GM19043 (cell line): ENCODE measurements around the gene NIPAL3.

Experiments
- ATAC-seq: cut with Tn5 transposase; IDR thresholded peaks from one replicate; pipeline ENCODE4 v1.9.1; 2021; ENCODE audit warnings: low read depth; ENCODE audit not compliant: unreplicated experiment

NIPAL3 gene

DNA sequence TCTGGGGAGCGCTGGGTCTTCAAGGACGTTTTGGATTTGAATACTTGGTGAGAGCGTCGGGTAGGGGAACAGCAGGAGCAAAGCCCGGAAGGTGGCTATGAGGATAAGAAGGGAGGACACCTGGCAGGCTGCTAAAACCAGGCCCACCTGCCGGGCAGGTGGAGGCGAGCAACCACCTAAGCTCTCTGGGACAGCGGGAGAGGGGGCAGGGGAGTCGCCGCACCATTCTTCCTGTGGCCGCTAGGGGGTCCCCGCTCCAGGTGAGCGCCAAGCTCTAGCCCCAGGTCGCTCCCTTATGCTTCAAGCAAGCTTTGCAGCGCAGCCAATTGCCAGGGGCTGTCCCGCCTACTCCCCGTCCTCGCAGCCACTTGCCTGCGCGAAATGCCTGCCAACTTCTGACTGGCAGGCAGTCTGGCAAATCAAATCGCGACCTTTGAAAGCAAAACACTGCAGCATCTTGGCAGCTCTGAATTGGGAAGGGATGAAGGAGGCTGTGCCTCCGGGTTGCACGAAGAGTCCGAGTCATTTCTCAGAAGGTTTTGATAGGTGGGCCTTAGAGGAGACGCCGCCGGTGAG is at the start of gene NIPAL3:
TSS of gene NIPAL3 (plus strand) at position 469 of the 576 bp plus-strand sequence. CDS start 3,746 bp downstream, outside the sequence.
- ATAC-seq, result peak; percentile 97

DNA sequence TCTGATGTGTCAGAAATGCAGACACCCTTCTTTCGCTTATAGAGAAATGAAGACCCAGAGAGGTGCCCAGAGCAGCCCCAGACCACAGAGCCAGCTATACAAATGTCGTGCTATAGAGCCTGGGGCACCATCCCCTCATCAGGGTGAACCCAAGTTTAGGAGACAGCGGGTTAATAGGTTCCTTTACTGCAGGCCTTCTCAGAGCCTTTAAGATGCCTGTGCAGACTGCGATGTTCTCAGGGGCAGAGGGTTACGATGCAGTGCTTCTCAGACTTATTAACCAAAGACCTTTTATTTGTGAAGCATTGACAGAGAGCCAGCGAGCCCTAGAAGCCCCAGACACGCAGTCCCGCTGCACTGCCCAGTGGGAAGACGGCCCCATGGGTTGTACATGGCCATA is 48.9 kb upstream of the NIPAL3 start:
- no peak for ATAC-seq

DNA sequence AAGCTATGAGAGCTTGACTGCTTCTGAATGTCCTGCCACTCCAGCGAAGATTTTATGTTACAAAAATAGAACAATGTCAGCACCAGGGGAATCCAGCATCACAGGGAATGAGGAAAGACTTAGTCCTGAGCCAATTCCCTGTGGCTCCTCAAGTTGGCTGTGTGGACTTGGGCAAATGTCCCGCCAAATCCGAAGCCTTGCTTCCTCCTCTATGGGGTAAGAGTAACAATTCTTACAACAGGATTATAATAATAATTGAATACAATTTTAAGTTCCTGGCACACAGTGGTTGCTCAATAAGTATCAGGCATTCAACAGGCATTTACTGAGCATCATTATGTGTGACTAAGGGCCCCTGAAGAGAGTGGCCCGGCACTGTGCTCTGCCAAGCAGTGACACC is 46.4 kb upstream of the NIPAL3 start:
- ATAC-seq, result no peak

DNA sequence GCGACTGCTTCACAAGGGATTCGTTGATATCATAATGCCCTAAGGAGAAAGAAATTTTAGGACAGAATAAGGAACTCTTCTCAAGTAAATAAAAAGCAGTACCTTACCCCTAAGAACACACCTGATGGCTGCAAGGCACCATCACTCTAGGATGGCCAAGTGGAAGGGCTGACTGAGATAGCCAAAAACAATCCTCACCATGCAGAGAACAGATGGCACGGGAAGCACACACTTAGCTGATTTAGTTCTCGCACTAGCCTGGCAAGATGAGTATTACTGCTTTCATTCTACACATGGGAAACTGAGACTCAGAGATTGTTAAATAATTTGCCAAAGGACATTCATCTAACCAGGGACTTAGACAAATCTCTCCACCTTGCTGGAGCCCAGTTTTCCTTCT is 45.8 kb upstream of the NIPAL3 start:
- no peak for ATAC-seq

DNA sequence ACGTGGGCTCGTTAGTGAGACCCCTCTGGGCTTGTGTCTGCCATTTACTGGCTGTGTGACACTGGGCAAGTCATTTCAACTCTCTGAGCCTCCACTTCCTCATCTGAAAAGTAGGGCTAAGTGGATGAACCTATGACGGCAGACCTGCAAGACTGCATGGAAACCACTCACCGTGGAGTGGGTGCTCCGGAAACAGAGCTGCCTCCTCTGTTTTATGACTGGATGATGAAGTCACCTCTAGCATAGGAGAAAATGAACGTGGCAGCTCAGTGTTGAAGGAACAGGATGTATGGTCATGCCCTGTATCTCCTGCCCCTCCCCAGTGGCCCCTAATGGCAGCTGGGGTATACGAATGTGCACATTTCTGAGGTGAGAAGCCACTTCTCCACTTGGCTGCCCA is 42.6 kb upstream of the NIPAL3 start:
- no peak for ATAC-seq

DNA sequence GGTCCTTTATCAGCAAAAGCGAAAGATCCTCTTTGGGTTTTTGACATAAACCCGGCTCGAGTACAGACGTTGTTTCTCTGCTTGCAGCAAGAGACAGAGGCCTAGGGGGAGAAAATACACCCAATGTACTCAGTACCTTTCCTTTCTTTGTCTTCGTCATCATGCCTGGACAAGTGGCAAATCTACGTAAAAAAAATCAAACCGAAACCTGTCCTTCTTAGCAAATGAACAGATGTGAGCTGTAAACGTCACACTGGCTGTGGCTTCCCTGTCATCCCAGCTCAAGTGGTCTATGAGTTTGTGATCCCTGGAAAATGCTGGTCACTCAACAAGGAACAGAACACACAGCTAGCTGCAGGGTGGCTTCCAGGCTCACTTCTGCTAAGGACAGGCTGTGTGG is 41.9 kb upstream of the NIPAL3 start:
- ATAC-seq, result no peak

DNA sequence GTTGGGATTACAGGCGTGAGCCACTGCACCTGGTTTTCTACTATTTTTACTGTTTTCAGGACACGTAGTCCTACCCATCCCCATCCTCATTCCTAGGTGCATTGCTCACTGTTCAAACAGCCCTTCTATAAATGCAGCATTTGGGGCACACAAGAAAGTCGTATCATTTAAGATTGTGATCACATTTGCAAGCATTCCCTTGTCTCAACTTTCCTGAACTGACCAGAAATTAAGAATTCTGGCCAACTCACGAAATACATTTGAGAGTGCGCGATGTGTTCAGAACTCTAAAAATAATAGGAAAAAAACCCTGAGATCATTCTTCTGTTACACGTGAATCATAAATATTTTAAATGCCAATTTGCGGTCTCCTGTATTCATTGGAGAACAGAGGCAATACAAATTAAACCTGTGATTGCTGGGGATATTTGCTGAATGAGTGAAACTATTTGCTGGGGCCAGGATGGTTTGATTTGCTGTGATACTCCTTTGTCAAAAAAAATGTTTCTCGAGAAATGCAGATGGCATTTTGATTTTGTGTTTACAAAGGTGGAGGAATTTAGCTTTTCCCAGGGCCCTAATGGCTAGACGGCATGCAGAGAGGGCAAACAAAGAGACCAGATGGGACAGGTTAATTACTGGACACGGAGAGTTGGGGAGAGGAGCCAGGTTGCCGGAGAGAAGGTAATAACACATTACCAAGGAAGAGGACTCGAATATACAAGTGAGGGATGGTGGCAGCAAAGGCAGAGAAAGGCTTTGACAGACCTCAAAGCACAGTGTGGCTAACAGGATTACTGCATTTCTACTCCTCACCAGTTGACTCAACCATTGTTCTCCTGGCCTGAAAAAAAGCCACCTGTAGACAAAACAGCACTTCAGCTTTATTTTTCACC is 40.5 kb upstream of the NIPAL3 start:
- ATAC-seq, result no peak

DNA sequence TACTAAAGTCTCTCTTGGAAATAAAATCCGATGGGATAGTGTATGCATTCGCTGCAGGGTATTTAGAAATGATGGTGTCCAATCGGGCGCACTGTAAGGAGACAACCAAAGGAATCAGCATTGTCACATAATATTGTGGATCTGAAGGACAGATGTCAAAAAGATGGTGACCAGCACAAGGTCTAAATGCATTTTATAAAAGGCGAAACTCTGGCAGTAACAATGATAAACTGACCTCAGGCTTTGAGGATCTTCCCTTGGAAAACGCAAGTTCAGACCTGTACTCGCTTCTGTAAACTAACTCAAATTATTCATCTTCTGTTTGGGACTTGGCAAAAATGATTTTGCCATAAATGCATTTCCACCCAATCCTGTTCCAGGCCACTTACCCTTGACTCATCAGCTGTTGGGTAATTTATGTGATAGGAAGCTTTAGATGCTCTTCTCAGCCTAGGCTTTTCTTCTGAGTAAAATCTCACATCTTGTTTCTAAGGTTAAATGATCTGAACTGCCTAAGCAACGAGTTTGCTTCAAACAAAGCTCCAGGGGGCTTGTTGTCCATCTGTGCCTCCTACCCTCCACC is 35.8 kb upstream of the NIPAL3 start:
- ATAC-seq, result no peak

DNA sequence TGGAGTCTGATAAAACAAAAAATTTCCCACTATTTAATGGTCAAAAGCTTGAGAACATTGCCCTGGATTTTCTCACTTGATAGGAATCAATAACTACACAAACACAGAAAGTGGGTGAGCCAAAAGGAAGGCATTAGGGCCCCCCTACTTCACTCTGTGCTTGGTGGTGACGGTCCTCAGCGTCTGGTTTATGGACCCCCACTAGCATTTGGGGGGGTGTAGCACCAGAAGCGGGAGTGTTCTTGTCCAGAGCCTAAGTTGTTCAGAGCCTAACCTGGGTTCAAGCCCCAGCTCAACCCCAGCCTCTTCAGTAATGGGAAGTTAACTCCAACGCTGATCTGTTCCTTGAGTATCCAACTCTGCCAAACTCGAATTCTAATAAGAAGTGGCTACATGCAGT is 35.1 kb upstream of the NIPAL3 start:
- ATAC-seq, result no peak

DNA sequence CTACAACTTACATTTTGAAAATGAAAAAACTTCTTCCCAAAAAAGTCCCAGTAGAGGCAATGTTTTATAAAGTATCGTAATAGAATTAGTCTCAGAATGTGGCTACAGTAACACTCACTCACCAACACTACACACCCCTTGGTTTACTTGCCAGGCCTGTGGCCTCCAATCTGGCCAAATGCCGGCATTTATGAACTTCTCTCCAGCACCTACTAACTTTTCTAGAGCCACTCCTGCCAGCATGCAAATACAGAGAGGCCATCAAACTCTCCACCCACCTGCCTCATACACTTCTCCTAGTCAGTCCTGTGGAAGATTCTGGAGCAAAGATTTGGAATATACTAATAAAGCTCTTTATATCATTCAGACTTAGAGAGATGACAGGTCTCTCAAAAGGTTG is 34.3 kb upstream of the NIPAL3 start:
- no peak for ATAC-seq

DNA sequence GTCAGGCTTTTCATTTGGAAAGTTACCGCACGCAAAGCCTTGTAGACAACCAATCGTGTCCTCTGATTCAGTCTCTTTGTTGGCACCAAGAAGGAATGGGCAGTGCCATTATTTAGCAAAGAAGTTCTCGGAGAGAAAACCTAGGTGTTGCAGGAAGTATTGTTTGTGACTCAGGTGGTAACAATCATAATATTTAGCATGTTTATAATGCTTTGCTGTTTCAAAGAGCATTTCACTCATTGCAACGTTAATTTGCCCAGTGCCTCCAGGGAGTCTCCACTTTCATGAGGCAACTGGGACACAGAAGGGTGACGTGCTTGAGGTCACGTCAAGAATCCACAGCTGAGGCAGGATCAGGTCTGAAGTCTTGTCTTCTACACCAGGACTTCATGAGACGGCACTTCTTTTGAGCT is 33.4 kb upstream of the NIPAL3 start:
- ATAC-seq, result no peak

DNA sequence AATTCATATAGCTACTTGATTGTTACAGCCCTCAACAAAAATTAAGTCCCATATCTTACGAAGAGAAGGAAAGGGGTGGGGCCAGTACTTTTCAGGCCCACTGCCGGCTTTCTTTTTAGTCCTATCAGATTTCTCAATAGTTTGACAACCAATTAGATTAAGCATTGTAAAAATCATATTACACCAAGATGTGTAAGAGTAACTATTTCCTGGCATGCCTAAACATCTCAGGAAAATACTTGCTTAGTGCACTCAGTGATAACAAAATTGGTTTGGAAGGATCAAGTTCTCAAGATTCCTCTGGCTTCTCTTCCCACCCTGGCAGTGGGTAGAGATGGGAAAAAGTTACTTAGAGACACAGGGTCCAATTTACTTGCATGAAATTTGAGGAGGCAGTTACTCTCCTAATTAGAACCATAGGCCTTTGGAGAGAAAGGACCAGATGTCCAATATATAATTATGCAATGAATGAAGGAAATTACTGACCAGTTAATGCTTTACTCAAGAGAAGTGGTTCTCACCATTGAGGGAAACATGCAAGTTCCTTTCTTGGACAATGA is 32.1 kb upstream of the NIPAL3 start:
- ATAC-seq, result no peak

DNA sequence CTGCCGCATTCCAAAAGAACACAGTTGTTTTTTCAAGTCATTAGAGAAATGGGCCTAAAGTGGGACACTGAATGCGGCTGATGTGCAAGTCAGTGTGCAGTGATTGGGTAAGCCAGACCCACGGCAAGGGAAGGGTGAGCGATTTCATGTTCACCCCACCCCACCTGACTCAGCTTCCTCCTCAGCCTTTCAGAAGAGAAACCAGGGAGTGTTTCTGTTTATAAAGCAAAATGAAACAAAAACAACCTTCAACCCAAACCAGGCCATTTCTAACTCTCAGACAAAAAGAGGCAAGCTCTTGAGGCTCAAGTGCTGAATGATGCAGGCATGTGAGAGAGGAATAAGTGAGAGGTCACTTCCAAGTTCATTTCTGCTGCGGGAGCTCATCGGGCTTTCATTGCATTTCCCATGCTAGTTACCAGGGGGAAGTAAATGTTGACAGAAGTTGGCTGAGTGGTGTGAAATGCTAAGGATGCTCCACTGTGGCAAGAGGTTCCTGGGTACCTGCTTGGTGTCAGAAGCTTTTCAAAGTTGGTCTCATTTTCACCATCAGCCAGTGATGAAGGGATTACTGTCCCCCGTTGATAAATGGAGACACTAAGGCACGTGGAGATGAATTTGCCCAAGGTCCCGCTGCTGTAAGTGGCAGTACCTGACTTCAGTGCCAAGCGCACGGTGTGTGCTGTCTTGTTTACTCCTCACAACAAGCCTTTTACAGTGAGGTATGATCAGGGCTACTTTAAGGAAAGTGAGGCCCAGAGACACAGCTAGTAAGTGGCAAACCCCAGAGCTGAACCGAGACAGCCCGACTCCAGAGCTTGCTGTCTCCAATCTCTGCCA is 31.1 kb upstream of the NIPAL3 start:
- peak; percentile 51 for ATAC-seq

DNA sequence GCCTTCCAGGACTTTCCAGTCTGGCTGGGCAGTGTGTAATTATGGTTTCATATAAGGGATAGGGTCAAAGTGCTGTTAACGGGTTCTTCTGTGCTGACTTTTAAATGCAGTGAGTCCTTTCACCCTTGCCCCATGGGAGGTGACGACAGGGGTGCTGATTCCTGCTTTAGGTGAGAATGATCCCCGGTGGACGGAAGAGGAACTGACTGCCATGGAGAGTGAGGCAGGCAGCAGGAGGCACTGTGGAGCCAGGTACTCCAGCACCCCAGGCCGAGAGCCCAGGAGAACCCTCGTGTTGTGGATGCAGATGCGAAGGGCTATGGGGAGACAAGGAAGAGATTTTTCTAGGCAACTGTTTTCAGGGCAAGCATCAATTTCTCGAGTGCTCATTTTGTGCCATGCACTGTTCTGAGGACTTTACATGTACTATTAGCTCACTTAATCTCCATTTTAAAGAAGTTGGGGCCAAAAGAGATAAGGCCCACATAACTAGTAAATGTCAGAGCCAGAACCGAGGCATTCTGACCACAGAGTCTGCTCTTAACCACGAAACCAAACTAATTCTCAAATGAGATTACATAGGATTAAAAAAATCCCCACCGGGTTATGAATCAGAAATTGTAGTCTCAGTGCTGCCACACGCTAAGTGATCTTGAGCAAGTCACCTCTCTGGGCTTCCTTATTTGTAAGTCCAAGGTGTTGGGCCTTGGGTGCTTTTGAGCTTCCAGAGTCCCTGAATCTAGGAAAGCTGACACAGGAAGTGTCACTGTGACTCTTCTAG is 30.3 kb upstream of the NIPAL3 start:
- no peak for ATAC-seq

DNA sequence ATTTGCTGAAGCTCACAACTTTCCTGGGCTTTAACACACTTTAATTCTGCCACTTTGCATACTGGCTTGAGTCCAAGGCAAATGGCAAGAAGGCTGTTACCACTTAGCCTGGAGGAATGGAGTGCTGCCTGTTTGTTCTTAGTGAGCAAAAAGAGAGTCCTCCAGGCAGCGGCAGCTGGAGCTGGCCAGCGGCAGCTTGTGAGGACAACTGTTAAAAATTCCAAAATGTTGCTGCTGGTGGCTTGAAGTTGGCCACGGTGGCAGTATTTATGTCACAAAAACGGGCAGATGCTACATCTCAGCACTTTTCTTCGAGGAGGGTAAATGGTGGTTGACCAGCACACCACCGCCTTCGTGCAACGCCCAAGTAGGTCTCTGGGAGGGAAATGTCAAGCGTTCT is 29.4 kb upstream of the NIPAL3 start:
- ATAC-seq, result no peak

DNA sequence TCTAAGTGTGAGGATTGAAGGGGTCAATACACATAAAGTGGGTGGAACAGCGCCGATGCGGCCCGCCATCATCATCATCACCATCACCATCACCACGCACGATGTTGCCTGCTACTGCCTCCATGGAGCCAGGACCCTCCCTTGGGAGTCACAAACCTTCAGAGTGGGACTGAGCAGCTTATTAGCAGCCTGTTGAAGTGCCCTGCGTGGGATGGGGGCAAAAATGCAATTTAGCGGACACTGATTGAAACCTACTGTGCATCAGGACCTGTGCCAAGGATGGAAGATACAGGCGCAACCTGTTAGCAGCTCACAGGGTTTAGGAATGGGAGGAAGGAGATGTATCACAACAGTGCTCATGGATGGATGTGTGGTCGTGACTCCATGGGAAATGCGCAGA is 28.7 kb upstream of the NIPAL3 start:
- ATAC-seq, result no peak

DNA sequence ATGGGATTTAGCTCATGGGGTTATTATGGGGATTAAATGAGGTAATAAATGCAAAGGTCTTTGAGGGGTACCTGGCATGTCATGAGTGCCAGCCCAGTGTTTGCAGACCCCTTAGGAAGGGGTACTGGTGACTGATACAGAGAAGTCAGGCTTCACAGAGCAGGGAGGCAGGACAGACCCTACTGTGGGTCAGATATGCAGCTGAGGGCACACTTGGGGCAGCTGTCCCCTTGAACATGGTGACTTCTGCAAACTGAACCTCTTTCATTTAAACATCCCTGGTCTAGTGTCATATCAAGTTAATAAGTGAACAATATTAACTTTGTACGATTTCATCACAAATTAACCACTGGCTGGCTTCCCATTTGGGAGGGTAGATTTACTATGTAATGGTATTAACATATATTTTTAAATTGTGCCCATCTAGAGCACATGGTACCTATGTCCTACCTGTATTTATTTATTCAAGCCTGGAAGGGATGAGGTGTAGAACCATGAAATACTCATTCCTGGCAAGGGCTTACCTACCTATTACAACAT is 27.9 kb upstream of the NIPAL3 start:
- no peak for ATAC-seq

DNA sequence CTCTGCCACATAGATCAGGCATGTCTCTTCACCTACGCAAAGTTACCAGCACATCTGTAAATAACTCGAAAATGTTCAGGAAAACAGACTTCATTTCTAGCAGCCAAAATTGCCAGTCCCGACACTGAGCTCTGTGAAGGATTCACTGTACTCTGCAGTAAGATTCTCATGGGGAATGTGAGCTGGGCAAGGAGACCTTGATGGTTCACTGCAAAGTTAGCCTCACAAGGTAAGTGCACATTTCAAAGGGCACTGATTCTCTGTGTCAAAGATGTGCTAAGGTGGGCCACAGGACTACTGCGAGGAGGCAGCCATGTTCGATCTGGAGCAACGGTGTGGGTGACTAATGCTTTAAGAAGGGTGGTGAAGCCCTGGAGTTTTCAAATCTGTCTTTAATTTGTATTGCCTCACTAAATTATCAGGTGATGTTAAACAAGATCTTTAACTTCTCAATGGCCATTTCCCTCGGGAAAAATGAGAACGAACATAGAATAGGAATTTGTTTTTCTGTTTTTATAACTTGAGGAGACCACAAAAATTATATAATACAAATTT is 27.2 kb upstream of the NIPAL3 start:
- no peak for ATAC-seq

DNA sequence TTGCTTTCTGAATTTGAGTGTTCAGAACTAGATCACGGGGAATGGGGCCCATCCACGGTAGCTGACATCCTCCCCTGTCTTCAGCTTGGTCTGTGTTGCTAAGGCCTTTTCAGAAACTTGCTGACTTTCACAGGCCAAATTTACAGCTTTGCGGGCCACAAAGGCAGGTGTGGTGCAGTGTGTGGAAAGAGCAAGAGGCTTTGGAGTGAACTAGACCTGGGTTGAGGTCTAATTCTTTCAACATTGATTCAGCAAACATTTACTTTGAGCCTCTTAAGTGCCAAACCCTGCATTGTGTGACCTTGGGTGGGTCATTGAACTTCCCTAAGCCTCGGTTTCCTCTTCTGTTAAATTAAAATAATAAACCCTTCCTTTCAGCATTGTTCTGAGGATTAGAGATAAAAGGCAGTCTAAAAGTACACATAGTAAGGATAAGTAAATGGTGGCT is 26.3 kb upstream of the NIPAL3 start:
- no peak for ATAC-seq
